ENCODE results near the gene DUSP16. TPM values are rescaled to one million over a fixed set of nuclear protein-coding genes. Genes with fewer than 3 reads are reported as not detected.

DUSP16 gene
- total RNA-seq, 2 donors from 2014 or later, result 12.9 to 23.4 TPM

DNA sequence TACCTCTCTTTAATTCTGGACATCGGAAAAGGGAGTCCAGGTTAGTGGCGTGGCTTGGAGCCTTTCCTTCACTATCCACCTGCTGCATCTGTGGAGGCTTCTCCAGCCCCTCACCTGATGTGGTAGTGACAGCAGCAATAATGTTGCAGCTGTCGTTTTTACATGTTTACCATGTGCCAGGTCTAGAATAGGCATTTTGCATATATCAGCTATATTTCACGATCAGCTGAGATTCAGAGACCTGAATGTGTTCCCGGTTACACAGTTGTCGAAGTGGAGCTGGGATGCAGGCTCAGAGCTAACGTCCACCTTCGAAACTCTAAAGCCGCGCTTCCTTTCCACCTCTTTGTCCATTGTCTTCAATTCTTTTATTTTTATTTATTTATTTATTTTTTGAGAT lies 114.8 kb downstream of the DUSP16 start:
- H3K4me1 ChIP-seq (ENCODE audit: control insufficient read depth in 1 of 2, low read depth in 2 of 2), result peaks cover 15 to 51% of the 10 kb centered on the region in 2 donors
- no peaks in the 10 kb centered on the region for H3K27me3 ChIP-seq (replicated peaks; ENCODE audit: insufficient read depth)
- H3K4me3 ChIP-seq, result no peak overlapping the region
- no peaks in the 10 kb centered on the region for H3K36me3 ChIP-seq
- H3K9me3 ChIP-seq, result no peaks in the 10 kb centered on the region
- DNase-seq (ENCODE audit: low spot score) (no peak), ATAC-seq (ENCODE audit: insufficient number of reproducible peaks, low FRiP score, low read depth) (no peak)
- TF ChIP-seq, protein P1, sequence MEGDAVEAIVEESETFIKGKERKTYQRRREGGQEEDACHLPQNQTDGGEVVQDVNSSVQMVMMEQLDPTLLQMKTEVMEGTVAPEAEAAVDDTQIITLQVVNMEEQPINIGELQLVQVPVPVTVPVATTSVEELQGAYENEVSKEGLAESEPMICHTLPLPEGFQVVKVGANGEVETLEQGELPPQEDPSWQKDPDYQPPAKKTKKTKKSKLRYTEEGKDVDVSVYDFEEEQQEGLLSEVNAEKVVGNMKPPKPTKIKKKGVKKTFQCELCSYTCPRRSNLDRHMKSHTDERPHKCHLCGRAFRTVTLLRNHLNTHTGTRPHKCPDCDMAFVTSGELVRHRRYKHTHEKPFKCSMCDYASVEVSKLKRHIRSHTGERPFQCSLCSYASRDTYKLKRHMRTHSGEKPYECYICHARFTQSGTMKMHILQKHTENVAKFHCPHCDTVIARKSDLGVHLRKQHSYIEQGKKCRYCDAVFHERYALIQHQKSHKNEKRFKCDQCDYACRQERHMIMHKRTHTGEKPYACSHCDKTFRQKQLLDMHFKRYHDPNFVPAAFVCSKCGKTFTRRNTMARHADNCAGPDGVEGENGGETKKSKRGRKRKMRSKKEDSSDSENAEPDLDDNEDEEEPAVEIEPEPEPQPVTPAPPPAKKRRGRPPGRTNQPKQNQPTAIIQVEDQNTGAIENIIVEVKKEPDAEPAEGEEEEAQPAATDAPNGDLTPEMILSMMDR (IDR thresholded peaks at IDR 0.05), result no peak
- peak overlapping the region; percentile 42 to 59 for H3K27ac ChIP-seq

DNA sequence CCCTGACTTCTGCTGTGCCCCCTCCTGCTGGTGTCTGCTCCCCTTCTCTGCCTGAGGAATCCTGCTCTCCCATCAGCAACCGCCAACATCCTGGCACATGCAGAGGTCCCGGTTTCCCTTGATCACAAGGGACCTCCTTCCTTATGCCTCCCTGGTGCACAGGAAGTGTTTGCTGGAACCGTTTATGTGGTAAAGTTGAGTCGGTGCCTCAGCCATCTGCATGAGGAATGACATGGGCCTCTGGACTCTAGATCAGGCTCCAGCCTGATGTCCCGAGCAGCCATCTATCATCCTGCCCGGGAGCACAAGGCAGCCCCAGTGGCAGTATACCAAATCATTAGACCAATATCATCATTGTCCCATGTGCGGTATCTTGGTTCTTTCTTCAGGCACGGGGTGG lies 115.4 kb downstream of the DUSP16 start:
- Histone ChIP-seq H3K9me3 (no peaks in the 10 kb centered on the region), H3K27me3 (replicated peaks; ENCODE audit: insufficient read depth) (no peaks in the 10 kb centered on the region), H3K36me3 (no peaks in the 10 kb centered on the region), H3K27ac (peak overlapping the region; percentile 42 to 59), H3K4me3 (no peak overlapping the region), H3K4me1 (ENCODE audit: control insufficient read depth in 1 of 2, low read depth in 2 of 2) (peaks cover 21 to 57% of the 10 kb centered on the region in 2 donors)
- no peak for ATAC-seq (ENCODE audit: insufficient number of reproducible peaks, low FRiP score, low read depth)
- no peak for DNase-seq (ENCODE audit: low spot score)
- TF ChIP-seq, protein P1 (IDR thresholded peaks at IDR 0.05), result no peak

DNA sequence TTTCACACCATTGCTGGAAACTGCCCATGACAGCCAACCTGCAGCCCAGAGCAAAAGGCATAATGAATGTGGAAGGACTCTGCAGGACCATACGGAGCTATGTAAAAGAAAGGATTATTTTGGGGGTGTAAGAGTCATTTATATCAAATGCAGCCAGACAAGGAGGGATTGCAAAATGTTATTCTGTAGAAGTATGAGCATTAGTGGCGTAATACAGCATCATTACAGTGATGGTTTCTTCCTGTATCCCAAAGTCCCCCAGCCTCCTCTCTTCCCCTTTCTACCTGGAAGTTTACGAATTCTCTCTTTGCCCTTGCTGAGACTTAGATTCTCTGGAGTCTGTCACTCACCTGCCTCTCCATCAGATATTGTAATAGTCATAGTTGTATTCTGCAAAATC lies 115.9 kb downstream of the DUSP16 start:
- Histone ChIP-seq H3K9me3 (no peaks in the 10 kb centered on the region), H3K27ac (peak overlapping the region; percentile 42 to 59), H3K27me3 (replicated peaks; ENCODE audit: insufficient read depth) (no peaks in the 10 kb centered on the region), H3K4me1 (ENCODE audit: control insufficient read depth in 1 of 2, low read depth in 2 of 2) (peaks cover 26 to 62% of the 10 kb centered on the region in 2 donors), H3K4me3 (no peak overlapping the region), H3K36me3 (no peaks in the 10 kb centered on the region)
- ATAC-seq (ENCODE audit: insufficient number of reproducible peaks, low FRiP score, low read depth) (no peak), DNase-seq (ENCODE audit: low spot score) (no peak)
- TF ChIP-seq, protein P1 (IDR thresholded peaks at IDR 0.05), result no peak

DNA sequence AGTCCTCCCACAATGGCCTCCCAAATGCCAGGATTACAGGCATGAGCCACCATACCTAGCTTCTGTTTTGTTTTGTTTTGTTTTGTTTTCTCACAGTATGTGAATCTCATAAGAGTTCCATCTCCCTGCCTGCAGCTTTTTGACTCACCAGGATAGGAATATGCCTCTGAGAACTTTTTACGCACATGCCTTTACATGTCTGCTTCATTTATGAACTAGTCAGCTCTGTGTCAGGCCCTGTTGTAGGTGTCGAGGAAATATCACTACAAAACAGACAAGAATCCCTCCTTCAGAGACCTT lies 116.8 kb downstream of the DUSP16 start:
- H3K27me3 ChIP-seq (replicated peaks; ENCODE audit: insufficient read depth), result no peaks in the 10 kb centered on the region

DNA sequence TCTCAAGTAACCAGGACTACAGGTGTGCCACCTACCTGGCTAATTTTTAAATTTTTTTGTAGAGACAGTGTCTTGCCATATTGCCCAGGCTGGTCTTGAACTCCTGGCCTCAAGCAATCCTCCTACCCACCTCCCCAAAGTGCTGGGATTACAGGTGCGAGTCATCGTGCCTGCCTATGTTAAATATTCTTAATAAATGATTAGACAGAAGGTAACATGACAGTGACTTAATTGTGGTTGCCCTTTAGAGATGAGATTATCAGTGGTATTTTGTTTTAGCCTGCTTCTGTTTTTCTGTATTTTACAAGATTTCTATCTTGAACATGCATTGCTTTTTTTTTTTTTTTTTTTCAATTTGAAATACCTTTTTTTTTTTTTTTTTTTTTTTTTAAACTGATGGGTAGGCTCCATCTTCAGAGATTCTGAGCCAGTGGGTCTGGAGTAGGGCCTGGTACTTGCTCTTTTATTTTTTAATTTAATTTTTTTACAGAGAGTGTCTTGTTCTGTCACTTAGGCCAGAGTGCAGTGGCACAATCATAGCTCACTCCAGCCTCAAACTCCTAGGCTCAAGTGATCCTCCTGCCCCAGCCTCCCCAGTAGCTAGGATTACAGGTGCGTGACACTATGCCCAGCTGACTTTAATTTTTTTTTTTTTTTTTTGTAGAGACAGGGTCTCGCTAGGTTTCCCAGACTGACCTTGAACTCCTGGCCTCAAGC lies 117.3 kb downstream of the DUSP16 start:
- Histone ChIP-seq H3K36me3 (no peaks in the 10 kb centered on the region), H3K9me3 (no peaks in the 10 kb centered on the region), H3K27ac (peak overlapping the region; percentile 82 to 87), H3K4me1 (ENCODE audit: control insufficient read depth in 1 of 2, low read depth in 2 of 2) (peaks cover 28 to 70% of the 10 kb centered on the region in 2 donors), H3K27me3 (replicated peaks; ENCODE audit: insufficient read depth) (no peaks in the 10 kb centered on the region), H3K4me3 (no peak overlapping the region)
- DNase-seq (ENCODE audit: low spot score) (no peak), ATAC-seq (ENCODE audit: insufficient number of reproducible peaks, low FRiP score, low read depth) (no peak)
- TF ChIP-seq, protein P1 (IDR thresholded peaks at IDR 0.05), result no peak

More for the DNA sequence above, 116.8 kb downstream of the DUSP16 start:
- no peaks in the 10 kb centered on the region for H3K9me3 ChIP-seq
- no peaks in the 10 kb centered on the region for H3K36me3 ChIP-seq
- TF ChIP-seq, protein P1 (IDR thresholded peaks at IDR 0.05), result no peak
- no peak overlapping the region for H3K4me3 ChIP-seq
- H3K27ac ChIP-seq, result no peak overlapping the region
- DNase-seq (ENCODE audit: low spot score) (no peak), ATAC-seq (ENCODE audit: insufficient number of reproducible peaks, low FRiP score, low read depth) (no peak)
- H3K4me1 ChIP-seq (ENCODE audit: control insufficient read depth in 1 of 2, low read depth in 2 of 2), result peaks cover 28 to 71% of the 10 kb centered on the region in 2 donors

Measured in thoracic aorta (tissue), 2 donors.